Activated CD4-positive, alpha-beta T cell treated with anti-CD3 and anti-CD28 coated beads, Interleukin-2, amount 10 ng/mL, durations not matched to agents 7 days and 5 days (primary cell): ENCODE data around the gene NCKAP5. TPM values are rescaled to one million over a fixed set of nuclear protein-coding genes. Genes with fewer than 3 reads are reported as not detected.

Source experiments
- CTCF ChIA-PET: fragments of 350-600 bp; sonication (Branson Sonifier 250); formaldehyde crosslinking; loops from one replicate; lab custom pipeline; 2021; ENCODE audit warnings: antibody characterized with exemption; lab: Charles Lee
- POLR2A ChIA-PET: fragments of 350-600 bp; sonication (Branson Sonifier 250); formaldehyde crosslinking; loops from one replicate; lab custom pipeline; 2021; ENCODE audit warnings: antibody characterized with exemption; lab: Charles Lee
- DNase-seq: peaks from one replicate; pipeline ENCODE4 v3.0.0-alpha.2; 2020
- H3K27ac Mint-ChIP-seq: one replicate; pipeline ENCODE4 v1.8.0; 2021; ENCODE audit warnings: mild to moderate bottlenecking, moderate library complexity, mixed read lengths
- H3K27me3 Mint-ChIP-seq: one replicate; pipeline ENCODE4 v1.8.0; 2021; ENCODE audit warnings: mixed read lengths
- H3K36me3 Mint-ChIP-seq: one replicate; pipeline ENCODE4 v1.8.0; 2021; ENCODE audit warnings: low read depth, mixed read lengths
- H3K4me1 Mint-ChIP-seq: one replicate; pipeline ENCODE4 v1.8.0; 2021; ENCODE audit warnings: mixed read lengths
- H3K4me3 Mint-ChIP-seq: one replicate; pipeline ENCODE4 v1.8.0; 2021; ENCODE audit warnings: mild to moderate bottlenecking, moderate library complexity, mixed read lengths
- H3K9me3 Mint-ChIP-seq: one replicate; pipeline ENCODE4 v1.8.0; 2021; ENCODE audit warnings: mixed read lengths
- total RNA-seq, 2 experiments: library from RNA; stranded (reverse); gene quantifications; one replicate each; pipeline ENCODE4 v1.2.3, GENCODE V29; 2021

NCKAP5 gene
- total RNA-seq, 2 experiments from 2014 or later: not detected

GRCh38 chr2:132697556-132698205, 870.6 kb downstream of the NCKAP5 start:
- Mint-ChIP-seq H3K27me3 (no peaks in the 10 kb centered on the region), H3K4me1 (no peaks in the 10 kb centered on the region), H3K9me3 (no peaks in the 10 kb centered on the region), H3K27ac (no peak overlapping the region), H3K36me3 (no peaks in the 10 kb centered on the region), H3K4me3 (no peak overlapping the region)
- CTCF ChIA-PET: interaction anchor here (0.9 kb wide), 1 partner anchor 332 kb away, joined by 3 read pairs; no protein-coding TSS in a partner anchor
- POLR2A ChIA-PET: no interaction called here
- DNase-seq: no peak

GRCh38 chr2:132692816-132693215, 875.4 kb downstream of the NCKAP5 start:
- Mint-ChIP-seq H3K4me1 (no peaks in the 10 kb centered on the region), H3K36me3 (no peaks in the 10 kb centered on the region), H3K27ac (no peak overlapping the region), H3K27me3 (no peaks in the 10 kb centered on the region), H3K9me3 (no peaks in the 10 kb centered on the region), H3K4me3 (no peak overlapping the region)
- ChIA-PET POLR2A (no interaction called here), CTCF (no interaction called here)
- DNase-seq: no peak

- Mint-ChIP-seq H3K4me1 (no peaks in the 10 kb centered on the region), H3K36me3 (no peaks in the 10 kb centered on the region), H3K4me3 (no peak overlapping the region), H3K9me3 (no peaks in the 10 kb centered on the region), H3K27me3 (no peaks in the 10 kb centered on the region), H3K27ac (no peak overlapping the region)
- no peak for DNase-seq
- POLR2A ChIA-PET: no interaction called here
- CTCF ChIA-PET: no interaction called here
These were observed 876.7 kb downstream of the NCKAP5 start for GRCh38 chr2:132691556-132691955.

GRCh38 chr2:132690664-132691303, 877.5 kb downstream of the NCKAP5 start:
- POLR2A ChIA-PET: no interaction called here

GRCh38 chr2:132681766-132682165, 886.5 kb downstream of the NCKAP5 start:
- ChIA-PET POLR2A (no interaction called here), CTCF (no interaction called here)
- H3K27me3 Mint-ChIP-seq: no peaks in the 10 kb centered on the region
- H3K9me3 Mint-ChIP-seq: no peaks in the 10 kb centered on the region
- no peaks in the 10 kb centered on the region for H3K36me3 Mint-ChIP-seq
- H3K4me1 Mint-ChIP-seq: no peaks in the 10 kb centered on the region
- no peak overlapping the region for H3K27ac Mint-ChIP-seq
- H3K4me3 Mint-ChIP-seq: no peak overlapping the region
- DNase-seq: no peak

More at GRCh38 chr2:132690664-132691303, 877.5 kb downstream of the NCKAP5 start:
- Mint-ChIP-seq H3K9me3 (no peaks in the 10 kb centered on the region), H3K36me3 (no peaks in the 10 kb centered on the region), H3K27ac (no peak overlapping the region), H3K4me1 (no peaks in the 10 kb centered on the region), H3K4me3 (no peak overlapping the region), H3K27me3 (no peaks in the 10 kb centered on the region)
- CTCF ChIA-PET: no interaction called here
- DNase-seq: no peak

GRCh38 chr2:132680544-132680943, 887.7 kb downstream of the NCKAP5 start:
- H3K27ac Mint-ChIP-seq: no peak overlapping the region
- POLR2A ChIA-PET: no interaction called here
- H3K4me1 Mint-ChIP-seq: no peaks in the 10 kb centered on the region
- no peaks in the 10 kb centered on the region for H3K9me3 Mint-ChIP-seq
- CTCF ChIA-PET: no interaction called here
- no peak for DNase-seq
- H3K27me3 Mint-ChIP-seq: no peaks in the 10 kb centered on the region
- H3K36me3 Mint-ChIP-seq: no peaks in the 10 kb centered on the region
- H3K4me3 Mint-ChIP-seq: no peak overlapping the region

- Mint-ChIP-seq H3K9me3 (no peaks in the 10 kb centered on the region), H3K36me3 (no peaks in the 10 kb centered on the region), H3K27ac (no peak overlapping the region), H3K4me1 (no peaks in the 10 kb centered on the region), H3K27me3 (no peaks in the 10 kb centered on the region), H3K4me3 (no peak overlapping the region)
- DNase-seq: no peak
- ChIA-PET CTCF (no interaction called here), POLR2A (no interaction called here)
These were observed 889.8 kb downstream of the NCKAP5 start for GRCh38 chr2:132678483-132678882.

- no peak overlapping the region for H3K27ac Mint-ChIP-seq
- POLR2A ChIA-PET: no interaction called here
- no peak overlapping the region for H3K4me3 Mint-ChIP-seq
- no peaks in the 10 kb centered on the region for H3K4me1 Mint-ChIP-seq
- H3K36me3 Mint-ChIP-seq: no peaks in the 10 kb centered on the region
- DNase-seq: no peak
- CTCF ChIA-PET: no interaction called here
- peaks cover 4% of the 10 kb centered on the region for H3K27me3 Mint-ChIP-seq
- H3K9me3 Mint-ChIP-seq: no peaks in the 10 kb centered on the region
These were observed 890.6 kb downstream of the NCKAP5 start for GRCh38 chr2:132677661-132678060.

- Mint-ChIP-seq H3K9me3 (no peaks in the 10 kb centered on the region), H3K4me1 (no peaks in the 10 kb centered on the region), H3K27me3 (peaks cover 4% of the 10 kb centered on the region), H3K36me3 (no peaks in the 10 kb centered on the region), H3K4me3 (no peak overlapping the region), H3K27ac (no peak overlapping the region)
- ChIA-PET CTCF (no interaction called here), POLR2A (no interaction called here)
- no peak for DNase-seq
These were observed 891.3 kb downstream of the NCKAP5 start for GRCh38 chr2:132676999-132677398.

- no peaks in the 10 kb centered on the region for H3K9me3 Mint-ChIP-seq
- peaks cover 29% of the 10 kb centered on the region for H3K27me3 Mint-ChIP-seq
- ChIA-PET CTCF (no interaction called here), POLR2A (no interaction called here)
- no peak overlapping the region for H3K4me3 Mint-ChIP-seq
- no peaks in the 10 kb centered on the region for H3K36me3 Mint-ChIP-seq
- DNase-seq: no peak
- no peaks in the 10 kb centered on the region for H3K4me1 Mint-ChIP-seq
- H3K27ac Mint-ChIP-seq: no peak overlapping the region
These were observed 897.0 kb downstream of the NCKAP5 start for GRCh38 chr2:132671151-132671835.

GRCh38 chr2:132670496-132671150, 897.6 kb downstream of the NCKAP5 start:
- peaks cover 29% of the 10 kb centered on the region for H3K27me3 Mint-ChIP-seq
- H3K4me3 Mint-ChIP-seq: no peak overlapping the region
- ChIA-PET POLR2A (no interaction called here), CTCF (no interaction called here)
- no peak for DNase-seq
- H3K27ac Mint-ChIP-seq: no peak overlapping the region
- H3K9me3 Mint-ChIP-seq: no peaks in the 10 kb centered on the region
- no peaks in the 10 kb centered on the region for H3K4me1 Mint-ChIP-seq
- H3K36me3 Mint-ChIP-seq: no peaks in the 10 kb centered on the region

- CTCF ChIA-PET: no interaction called here
- peaks cover 29% of the 10 kb centered on the region for H3K27me3 Mint-ChIP-seq
- no peak within 1 kb of the TSS for H3K27ac Mint-ChIP-seq
- H3K36me3 Mint-ChIP-seq: no peaks in the 10 kb centered on the region
- no peaks in the 10 kb centered on the region for H3K9me3 Mint-ChIP-seq
- no peaks in the 10 kb centered on the region for H3K4me1 Mint-ChIP-seq
- POLR2A ChIA-PET: no interaction called here
- no peak for DNase-seq
- H3K4me3 Mint-ChIP-seq: no peak within 1 kb of the TSS
These were observed 898.3 kb downstream of the NCKAP5 start, which contains the start of gene LYPD1 for GRCh38 chr2:132669908-132670495. TSS of gene LYPD1 (minus strand) at chr2:132670205. CDS start at chr2:132669932, 273 bp downstream.
